HepG2 (cell line): ENCODE measurements around the gene LASP1. TPM values are rescaled to one million over a fixed set of nuclear protein-coding genes. Genes with fewer than 3 reads are reported as not detected.

ENCODE experiments used
- ELK4 ChIP-seq: sonication (generic); formaldehyde crosslinking; IDR thresholded peaks from 2 replicates; pipeline ENCODE4 v1.9.0; 2021; ENCODE audit warnings: missing genetic modification reagents, borderline replicate concordance
- GABPB1 ChIP-seq: IDR thresholded peaks from 2 replicates; pipeline ENCODE4 v1.6.1; 2016; ENCODE audit warnings: mild to moderate bottlenecking, missing genetic modification reagents, moderate library complexity, missing compliant biosample characterization
- HDAC1 ChIP-seq: sonication (generic); formaldehyde crosslinking; IDR thresholded peaks from 2 replicates; pipeline ENCODE4 v1.5.1; 2020; ENCODE audit warnings: mild to moderate bottlenecking, missing genetic modification reagents
- HES4 ChIP-seq: sonication (generic); formaldehyde crosslinking; IDR thresholded peaks from 2 replicates; pipeline ENCODE4 v1.9.0; 2021; ENCODE audit warnings: mild to moderate bottlenecking, missing genetic modification reagents, borderline replicate concordance
- NCOA1 ChIP-seq: sonication (generic); formaldehyde crosslinking; IDR thresholded peaks from 2 replicates; pipeline ENCODE4 v1.9.0; 2021; ENCODE audit warnings: missing genetic modification reagents
- TAF15 ChIP-seq: fragments of 200-400 bp; formaldehyde crosslinking; IDR thresholded peaks from one replicate; pipeline ENCODE4 v1.6.1; 2018; ENCODE audit warnings: mild to moderate bottlenecking, low read depth, low read length; ENCODE audit not compliant: poor library complexity, severe bottlenecking
- USF2 ChIP-seq, 2 experiments: sonication (generic) in 1 of 2; formaldehyde crosslinking in 1 of 2; IDR thresholded peaks; 2 replicates each; pipeline versions ENCODE4 v1.5.1 to v1.6.1; 2011 to 2020; ENCODE audit warnings: borderline replicate concordance in 1 of 2, low read depth in 1 of 2, low read length in 1 of 2, mild to moderate bottlenecking in 1 of 2, missing genetic modification reagents in 1 of 2, moderate library complexity in 1 of 2
- ZNF292 ChIP-seq: sonication (generic); formaldehyde crosslinking; IDR thresholded peaks from 2 replicates; pipeline ENCODE4 v1.8.1; 2022; ENCODE audit warnings: mild to moderate bottlenecking, low read depth, missing genetic modification reagents, borderline replicate concordance
- ZNF383 ChIP-seq: sonication (generic); formaldehyde crosslinking; IDR thresholded peaks from 2 replicates; pipeline ENCODE4 v1.4.0; 2020; ENCODE audit warnings: missing genetic modification reagents, mild to moderate bottlenecking, borderline replicate concordance
- ZNF407 ChIP-seq: sonication (generic); formaldehyde crosslinking; IDR thresholded peaks from one replicate; pipeline ENCODE4 v1.5.1; 2020; ENCODE audit warnings: mild to moderate bottlenecking, missing genetic modification reagents; ENCODE audit errors: not compliant biosample characterization
- ZNF451 ChIP-seq: sonication (generic); formaldehyde crosslinking; IDR thresholded peaks from 2 replicates; pipeline ENCODE4 v1.5.0; 2020; ENCODE audit warnings: mild to moderate bottlenecking, missing genetic modification reagents
- ZNF777 ChIP-seq: sonication (generic); formaldehyde crosslinking; IDR thresholded peaks from 2 replicates; pipeline ENCODE4 v1.4.0; 2020; ENCODE audit warnings: missing genetic modification reagents
- ZUFSP ChIP-seq: sonication (generic); formaldehyde crosslinking; IDR thresholded peaks from 2 replicates; pipeline ENCODE4 v1.9.0; 2021; ENCODE audit warnings: missing genetic modification reagents, mild to moderate bottlenecking, borderline replicate concordance
- polyA plus RNA-seq, 8 experiments: library from polyadenylated mRNA; depleted of rRNA in 3 of 8; stranded (reverse) in 7 of 8; unstranded in 1 of 8; fragments of >200 nt; fragmentation: Illumina TruSeq in 4 of 8; extraction: Trizol in 4 of 8; gene quantifications; 2 replicates each; pipeline versions ENCODE4 v1.2.1 to v1.2.3, GENCODE V29; 2011 to 2016; ENCODE audit warnings: low read depth in 4 of 8, missing spikeins in 1 of 8, mixed read lengths in 1 of 8; ENCODE audit not compliant: insufficient read depth in 1 of 8
- total RNA-seq, 5 experiments: library from RNA; depleted of rRNA; stranded (reverse); fragments of >200 nt; fragmentation: Illumina TruSeq; extraction: Trizol; gene quantifications; 2 replicates each; pipeline ENCODE4 v1.2.3, GENCODE V29; 2016; ENCODE audit warnings: low read depth in 1 of 5

The LASP1 gene
- total and polyA plus RNA-seq, 2 of the 13 experiments (the other 11 are each of a cell fraction or from before 2014, with no cell fraction given) = 70.1 to 97.0 TPM

- TF ChIP-seq TAF15 (peak; percentile 94), ZNF451 (CRISPR knock-in tag) (0 out of 2 replicates have a peak, but pooled peaks have one; percentile 47), NCOA1 (CRISPR knock-in tag) (no peak), ZNF777 (peak; percentile 81), ZNF407 (CRISPR knock-in tag) (peak; percentile 88), ZNF383 (CRISPR knock-in tag) (no peak; the same call in 1 of the 2 replicates), ZNF292 (CRISPR knock-in tag) (no peak; the same call in 1 of the 2 replicates), USF2 (IDR thresholded peaks at IDR 0.05; ENCODE audit: low read depth, low read length) (no peak), USF2 (CRISPR knock-in tag; IDR thresholded peaks at IDR 0.05; ENCODE audit: borderline replicate concordance) (peak; percentile 39; the same call in 1 of the 2 replicates), ZUFSP (CRISPR knock-in tag) (no peak), ELK4 (peak; percentile 92; the same call in 1 of the 2 replicates), GABPB1 (CRISPR knock-in tag) (peak; percentile 99), HDAC1 (CRISPR knock-in tag) (peak; percentile 99), HES4 (CRISPR knock-in tag) (peak; percentile 50)
These were observed 44.7 kb upstream of the LASP1 start, which contains the start of gene CWC25 (continued) for GRCh38 chr17:38824899-38825761.
